ENCODE measurements around the gene HIGD1A. TPM values are rescaled to one million over a fixed set of nuclear protein-coding genes. Genes with fewer than 3 reads are reported as not detected.

HIGD1A gene
- total and polyA plus RNA-seq, 9 of the 15 experiments (the other 6 are each of a cell fraction or from before 2014, with no cell fraction given) = 165 to 1,185 (median 333) TPM

- TF ChIP-seq ZNF407 (IDR thresholded peaks at IDR 0.05; ENCODE audit: low read depth) (peak; percentile 89), YY1 (IDR thresholded peaks at IDR 0.05; ENCODE audit: borderline replicate concordance in 1 of 3, control insufficient read depth in 1 of 3, extremely low read depth in 1 of 3, insufficient read depth in 3 of 3, insufficient read length in 1 of 3, insufficient replicate concordance in 2 of 3, low read depth in 1 of 3, low read length in 2 of 3) (peak in 1 of 3 experiments; percentile 45), ZNF589 (CRISPR knock-in tag; IDR thresholded peaks at IDR 0.05; ENCODE audit: low read depth) (no peak), PCBP1 (IDR thresholded peaks at IDR 0.05; ENCODE audit: low read depth, low read length, poor library complexity, severe bottlenecking) (no peak), CREB5 (CRISPR knock-in tag; IDR thresholded peaks at IDR 0.05) (no peak), CC2D1A (IDR thresholded peaks at IDR 0.05) (no peak), ATF7 (IDR thresholded peaks at IDR 0.05) (peak; percentile 59; the same call in 1 of the 2 replicates)
These were observed 31.5 kb downstream of the HIGD1A start, which contains the start of gene CCDC13 (continued) for GRCh38 chr3:42772670-42773408.
